Fibroblast of skin of back (primary cell): ENCODE results near the gene SHROOM3.

Experiments
- DNase-seq: peaks from one replicate; pipeline ENCODE4 v3.0.0-alpha.2; 2013

The SHROOM3 gene

DNA sequence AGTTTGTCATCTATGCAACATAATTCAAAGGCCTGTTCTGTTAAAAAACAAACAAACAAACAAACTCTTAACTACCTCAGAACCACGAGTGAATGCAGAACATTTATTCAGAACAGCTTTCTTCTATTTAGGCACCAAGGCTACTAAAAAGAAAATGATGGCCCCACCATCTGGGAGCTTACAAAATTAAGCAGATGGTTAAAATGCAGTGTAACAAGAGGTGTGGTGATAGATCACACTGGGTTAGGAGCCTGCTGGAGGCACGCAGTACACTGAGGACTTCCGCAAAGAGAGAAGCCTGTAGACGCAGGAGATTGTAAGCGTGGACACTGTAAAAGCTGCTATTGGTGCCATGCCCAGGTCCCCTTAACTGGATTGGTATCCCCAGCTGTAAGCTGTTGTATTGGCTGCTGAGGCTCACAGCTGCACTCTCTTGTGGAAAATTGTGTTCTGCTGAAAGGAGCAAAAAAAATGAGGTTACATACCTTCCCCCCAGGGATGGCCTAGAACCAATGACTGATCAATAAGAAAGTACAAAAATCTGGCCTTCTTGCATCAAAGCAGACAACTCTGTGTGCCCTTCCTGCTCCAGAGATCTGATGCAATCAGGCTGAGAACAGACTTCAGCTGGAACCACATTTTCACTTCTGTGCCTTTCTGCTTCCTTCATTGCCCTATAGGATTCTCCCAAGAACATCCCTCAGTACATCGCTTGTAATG, 60.0 kb downstream of the SHROOM3 start:
- DNase-seq, result no peak

GRCh38 chr4:76498550-76498949, 63.5 kb downstream of the SHROOM3 start:
- no peak for DNase-seq

- no peak for DNase-seq
Measured at GRCh38 chr4:76499461-76499860, 64.4 kb downstream of the SHROOM3 start.

DNA sequence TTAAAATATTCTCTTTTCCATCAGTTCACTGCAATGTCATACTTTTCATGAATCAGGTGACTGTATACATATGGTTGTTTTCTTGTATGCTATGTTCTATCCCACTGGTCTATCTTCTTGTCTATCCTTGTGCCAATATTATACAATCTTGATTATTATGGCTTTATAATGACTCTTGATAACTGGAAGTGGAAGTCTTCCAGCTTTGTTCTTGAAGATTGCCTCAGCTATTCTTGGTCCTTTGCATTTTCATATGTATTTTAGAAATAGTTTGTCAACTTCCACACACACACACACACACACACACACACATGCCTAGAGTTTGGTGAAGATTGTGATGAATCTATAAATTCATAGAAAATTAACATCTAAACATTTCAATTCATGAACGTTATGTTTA, 67.9 kb downstream of the SHROOM3 start:
- DNase-seq, result no peak

DNA sequence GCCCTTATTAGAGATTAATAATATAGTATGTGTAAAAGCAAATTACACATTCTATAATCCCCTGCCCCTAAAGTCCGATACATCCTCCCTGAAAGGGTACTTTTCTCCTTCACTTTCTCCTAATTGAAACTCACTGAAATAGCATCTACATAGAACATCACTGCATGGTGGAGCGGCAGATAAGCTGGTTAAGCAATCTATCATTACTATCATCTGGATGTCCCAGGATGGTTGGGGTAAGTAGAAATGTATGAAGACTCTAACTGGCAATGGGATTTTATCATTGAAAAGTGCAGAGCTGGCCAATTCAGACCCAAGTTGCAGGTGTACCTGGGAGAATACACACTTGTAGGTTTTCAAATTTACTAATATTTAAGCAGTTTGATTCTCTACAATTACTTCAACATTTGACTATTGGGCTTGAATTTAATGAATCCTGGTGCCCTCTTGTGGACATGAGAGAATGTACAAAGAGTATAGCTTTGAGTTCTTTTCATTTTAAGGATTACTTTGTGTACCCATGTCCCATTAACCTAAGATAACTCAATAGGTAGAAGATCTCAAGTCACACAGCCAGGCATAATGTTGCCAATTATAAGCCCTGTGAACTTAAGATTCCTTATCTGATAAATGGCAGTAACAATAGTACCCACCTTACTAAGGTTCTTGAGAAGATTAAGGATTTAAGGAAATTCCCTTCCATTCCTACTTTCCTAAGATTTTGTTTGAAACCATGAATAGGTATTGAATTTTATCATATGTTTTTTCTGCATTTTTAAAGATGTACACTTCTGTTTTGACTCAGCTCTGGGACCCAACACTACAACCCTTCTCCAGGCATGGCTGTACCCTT, 69.8 kb downstream of the SHROOM3 start:
- peak; percentile 64 for DNase-seq

DNA sequence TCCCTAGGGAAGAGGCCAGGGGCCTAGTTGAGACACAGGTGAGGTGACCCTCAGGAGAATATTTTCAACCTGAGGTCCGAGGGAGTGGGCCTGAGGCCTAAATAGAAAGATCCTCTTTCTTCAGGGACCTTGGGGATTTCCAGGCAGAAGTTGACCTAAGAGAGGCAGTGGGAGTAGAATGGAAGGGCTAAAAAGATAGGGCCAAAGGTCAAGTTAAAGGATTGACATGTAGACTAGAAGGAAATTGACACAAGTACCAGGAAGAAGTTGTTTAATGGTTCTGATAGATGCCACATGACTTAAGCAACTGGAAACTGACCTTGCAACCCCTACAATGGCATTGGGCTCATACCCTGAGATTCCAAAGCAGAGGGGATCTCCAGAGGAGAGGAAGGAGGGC, 76.9 kb downstream of the SHROOM3 start:
- DNase-seq, result no peak

- no peak for DNase-seq
Measured at GRCh38 chr4:76513482-76513881, 78.5 kb downstream of the SHROOM3 start.

DNA sequence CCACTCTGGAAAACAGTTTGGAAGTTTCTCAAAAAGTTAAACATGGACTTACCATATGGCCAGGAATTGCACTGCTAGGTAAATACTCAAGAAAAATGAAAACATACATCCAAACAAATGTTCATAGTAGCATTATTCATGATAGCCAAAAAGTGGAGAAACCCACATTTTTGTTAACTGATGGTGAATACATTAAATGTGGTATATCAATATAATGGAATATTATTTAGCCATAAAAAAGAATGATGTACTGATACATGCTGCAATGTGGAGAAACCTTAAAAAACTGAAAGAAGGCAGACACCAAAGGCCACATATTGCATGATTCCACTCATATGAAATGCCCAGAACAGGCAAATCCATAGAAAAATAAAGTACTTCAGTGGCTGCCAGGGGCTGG, 79.1 kb downstream of the SHROOM3 start:
- no peak for DNase-seq

DNA sequence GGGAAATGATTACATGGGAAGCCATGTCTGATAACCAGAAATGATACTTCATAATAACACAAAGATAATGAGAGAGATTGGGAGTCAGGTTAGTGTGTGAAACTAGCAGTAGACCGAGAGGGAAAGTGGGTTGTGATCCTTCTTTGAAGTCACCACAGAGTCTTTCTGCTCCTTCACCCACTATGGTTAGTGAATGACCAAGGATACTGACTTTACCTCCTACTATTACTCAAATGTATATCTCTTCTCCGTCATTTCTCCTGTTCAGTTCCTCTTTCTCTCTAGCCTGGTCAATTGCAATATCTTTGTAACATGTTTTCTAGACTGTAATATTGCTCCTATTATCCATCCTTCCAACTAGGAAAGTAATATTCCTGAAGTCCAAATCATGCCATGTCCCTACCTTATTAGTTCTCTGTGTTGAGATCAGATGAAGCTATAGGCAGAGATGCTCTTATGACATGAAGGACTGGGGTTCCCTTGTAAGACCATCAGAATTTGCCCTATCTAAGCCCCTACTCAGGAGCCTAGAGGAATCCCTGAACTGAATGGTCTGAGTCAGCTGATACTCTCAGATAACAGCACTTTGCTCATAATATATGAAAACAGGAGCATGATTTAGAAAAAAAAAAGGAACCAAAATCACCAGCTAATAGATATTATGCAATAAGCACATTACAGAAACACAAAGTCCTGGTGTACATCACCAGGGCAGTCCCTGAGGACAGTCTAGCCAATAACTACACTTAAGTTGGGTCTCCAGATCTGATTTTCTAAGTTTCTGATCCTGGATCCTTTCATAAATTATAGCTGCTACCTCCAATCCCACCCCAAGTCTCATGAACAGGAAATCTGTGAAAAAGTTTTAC, 81.2 kb downstream of the SHROOM3 start:
- DNase-seq, result no peak

DNA sequence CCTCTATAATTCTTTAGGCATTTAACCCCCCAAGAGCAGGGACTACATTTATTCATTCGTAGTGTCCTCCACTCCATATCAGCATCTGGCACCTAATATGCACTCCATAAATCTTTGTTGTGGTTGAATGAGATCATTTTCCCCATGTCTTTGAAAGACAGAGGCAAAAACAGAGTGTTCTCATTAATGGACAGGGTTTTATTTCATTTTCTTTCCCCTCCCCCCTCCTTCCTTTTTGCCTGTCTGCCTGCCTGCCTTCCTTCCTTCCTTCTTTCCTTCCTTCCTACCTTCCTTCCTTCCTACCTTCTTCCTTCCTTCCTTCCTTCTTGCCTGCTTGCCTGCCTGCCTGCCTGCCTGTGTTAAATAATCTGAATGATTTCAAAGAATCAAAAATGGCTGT, 83.2 kb downstream of the SHROOM3 start:
- peak; percentile 4 for DNase-seq

DNA sequence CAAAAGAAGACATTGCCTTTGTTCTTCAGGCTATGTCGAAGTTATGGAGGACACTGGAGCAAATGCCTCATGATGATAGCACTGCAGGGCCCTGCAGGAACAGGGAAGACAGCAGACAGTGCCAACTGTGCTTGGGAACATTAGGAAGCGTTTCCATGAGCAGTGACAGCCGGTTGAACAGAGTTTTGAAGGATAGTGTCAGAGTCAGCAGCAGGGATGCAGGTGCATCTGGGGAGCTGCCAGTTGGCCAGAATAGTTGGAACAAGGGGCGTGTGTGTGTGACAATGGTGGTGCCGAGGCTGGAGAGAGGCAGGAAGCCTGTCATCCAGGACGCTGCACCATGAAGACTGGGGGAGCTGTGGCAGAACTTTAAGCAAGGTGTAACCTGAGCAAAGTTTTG, 88.6 kb downstream of the SHROOM3 start:
- DNase-seq, result no peak

DNA sequence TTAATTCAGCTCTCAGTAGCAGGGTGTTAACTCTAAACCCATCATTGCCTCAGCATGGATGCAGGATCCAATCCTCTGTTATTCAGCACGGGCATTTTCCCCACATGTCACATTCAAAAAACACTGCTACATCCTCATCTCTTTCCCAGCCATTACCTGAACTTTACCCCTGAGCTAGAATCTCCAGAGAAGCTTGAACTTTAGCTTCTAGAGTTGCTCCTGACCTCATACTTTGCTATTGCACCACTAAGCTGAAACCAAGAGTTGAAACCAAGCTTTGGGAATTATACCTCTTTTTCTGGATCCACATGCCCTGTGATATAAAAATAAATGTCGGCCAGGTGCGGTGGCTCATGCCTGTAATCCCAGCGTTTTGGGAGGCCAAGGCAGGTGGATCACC, 90.7 kb downstream of the SHROOM3 start:
- no peak for DNase-seq

DNA sequence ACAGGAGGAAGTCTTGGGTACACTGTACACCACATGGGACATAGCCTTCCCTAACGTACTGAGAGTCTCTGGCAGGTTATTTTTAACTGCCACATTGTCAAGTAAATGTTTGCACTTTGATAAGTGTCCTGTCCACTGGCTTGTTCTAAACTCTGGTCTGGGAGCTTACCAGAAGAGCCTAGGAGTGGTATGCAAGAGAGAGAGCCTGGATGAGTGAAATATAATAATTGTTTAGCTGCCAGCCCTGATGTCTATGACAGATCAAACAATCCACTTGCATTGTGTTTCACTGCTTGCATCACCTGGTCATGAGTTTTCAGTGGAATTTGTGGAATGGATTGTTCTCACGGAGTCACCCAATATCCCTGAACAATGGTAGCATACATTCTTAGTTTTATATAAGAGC, 91.6 kb downstream of the SHROOM3 start:
- DNase-seq, result peak; percentile 23

DNA sequence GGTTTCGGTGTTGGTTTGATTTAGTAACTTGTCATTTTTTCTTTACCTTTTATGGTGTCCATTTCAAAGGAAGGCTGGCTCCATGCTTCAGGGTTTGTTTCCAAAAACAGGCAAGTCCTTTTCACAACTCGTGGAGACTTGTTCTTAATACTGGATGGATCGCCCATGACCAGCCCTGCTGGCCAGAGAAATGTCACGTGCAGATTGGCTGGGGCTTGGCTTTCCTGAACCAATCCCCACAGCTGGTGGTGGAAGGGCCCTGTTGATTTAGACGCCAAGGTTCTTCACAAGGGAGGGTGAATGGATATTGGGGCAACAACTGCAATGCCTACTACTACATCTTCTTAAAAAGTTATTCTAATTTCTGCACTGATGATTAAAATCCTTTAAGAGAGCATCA, 92.6 kb downstream of the SHROOM3 start:
- no peak for DNase-seq

- no peak for DNase-seq
Measured at GRCh38 chr4:76531597-76531996, 96.6 kb downstream of the SHROOM3 start.

GRCh38 chr4:76532805-76533204, 97.8 kb downstream of the SHROOM3 start:
- DNase-seq, result no peak

DNA sequence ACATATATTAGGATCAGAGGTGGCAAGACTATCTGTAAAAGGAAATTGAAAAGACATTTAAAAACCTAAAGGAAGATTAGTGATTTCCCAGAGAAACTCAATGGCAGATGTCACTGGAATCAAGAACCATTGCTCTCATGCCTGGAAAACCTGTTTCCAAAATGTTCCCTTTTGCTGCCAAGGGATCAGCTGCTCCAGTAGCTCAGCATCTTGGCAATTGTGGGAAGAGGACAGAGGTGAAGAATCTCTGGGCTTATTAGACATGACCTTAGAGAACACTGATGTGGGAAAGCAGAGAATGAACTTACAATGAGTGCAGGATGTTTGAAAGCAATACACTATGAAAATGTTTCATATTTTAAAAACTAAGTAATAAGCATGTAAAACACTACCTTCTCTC, 98.3 kb downstream of the SHROOM3 start:
- DNase-seq, result no peak

GRCh38 chr4:76535603-76536372, 100.8 kb downstream of the SHROOM3 start:
- peak; percentile 89 for DNase-seq

DNA sequence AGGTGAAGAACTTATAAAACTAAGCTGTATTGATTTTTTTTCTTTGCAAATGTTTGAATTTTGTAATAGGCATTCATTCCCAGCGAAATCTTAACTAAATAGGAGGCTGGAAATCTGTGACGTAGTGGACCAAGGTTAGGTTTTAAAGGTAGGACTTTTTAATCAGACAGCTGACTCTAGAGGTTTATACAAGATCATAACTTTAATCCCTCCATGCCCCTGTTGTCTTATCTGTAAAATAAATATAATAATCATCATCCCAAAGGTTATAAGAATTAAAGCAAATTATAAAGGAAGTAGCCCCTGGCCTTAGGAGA, 101.3 kb downstream of the SHROOM3 start:
- no peak for DNase-seq

GRCh38 chr4:76538296-76538695, 103.3 kb downstream of the SHROOM3 start:
- no peak for DNase-seq

- DNase-seq, result peak; percentile 87
Measured at GRCh38 chr4:76539979-76540378, 105.0 kb downstream of the SHROOM3 start.

DNA sequence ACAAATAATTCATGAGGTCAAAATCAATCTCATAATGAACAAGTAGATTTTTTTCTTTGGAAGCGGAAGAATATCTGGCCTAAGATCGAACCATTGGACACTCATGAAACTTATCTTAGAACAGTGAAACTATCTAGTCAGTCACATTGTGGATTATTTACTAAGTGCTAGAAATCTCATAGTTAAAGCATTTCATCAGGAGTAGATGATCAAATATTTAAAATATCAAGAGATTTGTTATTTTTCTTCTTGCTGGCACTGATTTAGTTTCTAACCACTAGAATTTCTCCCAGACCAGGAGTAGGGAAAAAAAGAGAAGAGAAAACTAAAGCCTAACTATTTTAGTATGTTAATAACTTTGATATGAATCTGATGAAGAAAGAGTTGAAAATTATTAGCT, 105.5 kb downstream of the SHROOM3 start:
- peak; percentile 66 for DNase-seq

- DNase-seq, result no peak
Measured at GRCh38 chr4:76543378-76543777, 108.3 kb downstream of the SHROOM3 start.
